A673 (cell line): ENCODE results near the gene MTHFD2L. TPM values are rescaled to one million over a fixed set of nuclear protein-coding genes. Genes with fewer than 3 reads are reported as not detected.

Source experiments
- BruUV-seq: library from RNA; stranded (reverse); fragments of 400-500 nt; replicated peaks from 2 replicates; lab custom pipeline; 2021; lab: Mats Ljungman, UMichigan
- CTCF ChIA-PET: fragments of 300-600 bp; sonication (Branson Sonifier 250); formaldehyde crosslinking; loops from one replicate; lab custom pipeline; 2022; ENCODE audit warnings: antibody characterized with exemption; lab: Charles Lee
- POLR2A ChIA-PET: fragments of 300-600 bp; sonication (Branson Sonifier 250); formaldehyde crosslinking; loops from one replicate; lab custom pipeline; 2022; ENCODE audit warnings: antibody characterized with exemption; ENCODE audit not compliant: low non-redundant PET; lab: Charles Lee
- DNase-seq: peaks from one replicate; pipeline ENCODE4 v3.0.0-alpha.2; 2015; ENCODE audit warnings: low spot score
- H3K27ac ChIP-seq: fragments of 200-600 bp; sonication (generic); 2 replicates; pipeline ENCODE4 v1.5.1; 2016; ENCODE audit warnings: mixed run types, low read depth, mild to moderate bottlenecking, mixed read lengths, antibody characterized with exemption, low read length; ENCODE audit not compliant: poor library complexity, severe bottlenecking
- H3K27me3 ChIP-seq: fragments of 200-600 bp; sonication (generic); replicated peaks from 2 replicates; pipeline ENCODE4 v1.6.1; 2017; ENCODE audit warnings: mixed run types, low read depth, mild to moderate bottlenecking, mixed read lengths, antibody characterized with exemption, low read length; ENCODE audit not compliant: insufficient read depth, poor library complexity
- H3K36me3 ChIP-seq: fragments of 200-600 bp; sonication (generic); 2 replicates; pipeline ENCODE4 v1.6.1; 2016; ENCODE audit warnings: mixed run types, mild to moderate bottlenecking, mixed read lengths, antibody characterized with exemption, low read length; ENCODE audit not compliant: insufficient read depth, poor library complexity, severe bottlenecking
- H3K4me1 ChIP-seq: fragments of 200-600 bp; sonication (generic); 2 replicates; pipeline ENCODE4 v1.6.1; 2017; ENCODE audit warnings: mixed run types, mild to moderate bottlenecking, mixed read lengths, antibody characterized with exemption, low read length; ENCODE audit not compliant: insufficient read depth, poor library complexity, severe bottlenecking
- H3K4me3 ChIP-seq: fragments of 200-600 bp; sonication (generic); 2 replicates; pipeline ENCODE4 v1.5.1; 2016; ENCODE audit warnings: low read depth, mixed run types, mild to moderate bottlenecking, mixed read lengths, low read length; ENCODE audit not compliant: poor library complexity, severe bottlenecking
- H3K9me3 ChIP-seq: fragments of 200-600 bp; sonication (generic); 2 replicates; pipeline ENCODE4 v1.6.1; 2016; ENCODE audit warnings: mixed run types, low read depth, mild to moderate bottlenecking, mixed read lengths, antibody characterized with exemption, low read length; ENCODE audit not compliant: poor library complexity, severe bottlenecking
- EZH2 ChIP-seq: fragments of 200-600 bp; sonication (generic); IDR thresholded peaks from 2 replicates; pipeline ENCODE4 v1.6.1; 2017; ENCODE audit warnings: borderline replicate concordance, low read depth, mild to moderate bottlenecking, mixed read lengths, antibody characterized with exemption, low read length; ENCODE audit not compliant: poor library complexity, severe bottlenecking
- intact Hi-C: fragments of 100-400 bp; cut with micrococcal nuclease; formaldehyde crosslinking; loops from one replicate; pipeline ENCODE4 v1.10.0; 2022; ENCODE audit not compliant: unreplicated experiment
- total RNA-seq: library from RNA; stranded (reverse); gene quantifications from 2 replicates; pipeline ENCODE4 v1.2.3, GENCODE V29; 2021
- TF ChIP-seq, protein P1 (sequence below): fragments of 300-800, 200-600 bp; sonication (generic); conservative IDR thresholded peaks from 2 replicates; pipeline ENCODE4 v1.5.1; 2017; ENCODE audit warnings: low read depth, mild to moderate bottlenecking, antibody characterized with exemption, low read length, moderate library complexity, mixed read lengths

MTHFD2L gene
- total RNA-seq, 1 experiment from 2014 or later = 11.4 TPM

DNA sequence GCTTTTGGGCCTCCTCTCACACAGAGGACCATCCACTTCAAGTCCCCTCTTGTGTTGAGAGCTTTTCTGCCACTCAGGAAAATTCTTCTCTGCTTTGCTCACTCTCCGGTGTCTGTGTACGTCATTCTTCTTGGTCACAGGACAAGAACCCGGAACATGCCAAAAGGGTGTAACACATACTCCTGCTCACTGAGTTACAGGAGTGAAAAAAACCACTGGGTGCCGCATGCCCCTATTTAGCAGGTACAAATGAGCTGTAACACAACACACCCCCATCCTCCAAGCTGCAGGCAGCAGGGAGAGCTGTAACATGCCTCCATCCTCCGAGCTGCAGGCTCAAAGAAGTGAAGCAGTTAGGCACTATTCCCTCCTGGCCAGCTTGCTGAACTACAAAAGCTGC, 45.9 kb upstream of the MTHFD2L start:
- POLR2A ChIA-PET = no interaction called here
- intact Hi-C loops = no loop called here
- DNase-seq = no peak
- Histone ChIP-seq H3K4me1 (peaks cover 11% of the 10 kb centered on the region), H3K9me3 (no peaks in the 10 kb centered on the region), H3K36me3 (no peaks in the 10 kb centered on the region), H3K27me3 (no peaks in the 10 kb centered on the region), H3K4me3 (no peak overlapping the region), H3K27ac (no peak overlapping the region)
- BruUV-seq = no TSS peak
- TF ChIP-seq EZH2 = no peak
- TF ChIP-seq, protein P1, sequence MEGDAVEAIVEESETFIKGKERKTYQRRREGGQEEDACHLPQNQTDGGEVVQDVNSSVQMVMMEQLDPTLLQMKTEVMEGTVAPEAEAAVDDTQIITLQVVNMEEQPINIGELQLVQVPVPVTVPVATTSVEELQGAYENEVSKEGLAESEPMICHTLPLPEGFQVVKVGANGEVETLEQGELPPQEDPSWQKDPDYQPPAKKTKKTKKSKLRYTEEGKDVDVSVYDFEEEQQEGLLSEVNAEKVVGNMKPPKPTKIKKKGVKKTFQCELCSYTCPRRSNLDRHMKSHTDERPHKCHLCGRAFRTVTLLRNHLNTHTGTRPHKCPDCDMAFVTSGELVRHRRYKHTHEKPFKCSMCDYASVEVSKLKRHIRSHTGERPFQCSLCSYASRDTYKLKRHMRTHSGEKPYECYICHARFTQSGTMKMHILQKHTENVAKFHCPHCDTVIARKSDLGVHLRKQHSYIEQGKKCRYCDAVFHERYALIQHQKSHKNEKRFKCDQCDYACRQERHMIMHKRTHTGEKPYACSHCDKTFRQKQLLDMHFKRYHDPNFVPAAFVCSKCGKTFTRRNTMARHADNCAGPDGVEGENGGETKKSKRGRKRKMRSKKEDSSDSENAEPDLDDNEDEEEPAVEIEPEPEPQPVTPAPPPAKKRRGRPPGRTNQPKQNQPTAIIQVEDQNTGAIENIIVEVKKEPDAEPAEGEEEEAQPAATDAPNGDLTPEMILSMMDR = no peak
- CTCF ChIA-PET = no interaction called here

DNA sequence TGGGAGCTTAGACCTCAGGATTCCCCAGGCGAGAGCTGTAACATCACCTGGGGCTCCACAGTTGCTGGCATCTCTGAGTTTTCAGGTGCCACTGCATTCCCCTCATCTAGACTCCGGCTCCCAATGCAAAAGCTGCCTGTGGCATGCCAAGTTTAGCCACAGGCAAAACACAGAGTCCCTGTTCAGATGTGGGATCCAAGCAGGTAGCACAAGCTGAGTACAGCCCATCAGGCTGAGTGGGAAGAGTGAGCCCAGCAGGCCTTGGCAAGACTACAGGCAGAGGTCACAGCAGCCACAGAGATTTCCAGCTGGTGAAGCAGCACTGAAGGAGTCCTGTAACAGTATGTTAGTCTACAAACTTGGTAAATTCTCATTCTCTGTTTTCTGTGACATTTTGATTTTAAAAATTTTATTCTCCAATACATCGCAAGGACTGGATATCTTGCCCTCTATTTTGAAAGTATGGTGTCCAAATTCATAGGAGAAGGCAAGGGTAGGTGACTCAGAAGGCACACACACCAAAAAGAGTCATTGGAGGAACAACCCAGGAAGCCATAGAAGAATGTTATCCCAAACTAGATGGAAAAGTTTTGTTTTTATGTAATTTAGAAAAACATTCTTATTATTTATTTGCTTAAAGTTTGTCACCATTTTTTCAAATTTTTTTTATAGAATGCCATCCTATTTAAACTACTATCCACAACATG, 45.4 kb upstream of the MTHFD2L start:
- Histone ChIP-seq H3K4me3 (no peak overlapping the region), H3K27ac (no peak overlapping the region), H3K36me3 (no peaks in the 10 kb centered on the region), H3K27me3 (no peaks in the 10 kb centered on the region), H3K9me3 (no peaks in the 10 kb centered on the region), H3K4me1 (peaks cover 11% of the 10 kb centered on the region)
- BruUV-seq = no TSS peak
- TF ChIP-seq, protein P1 = no peak
- no peak for TF ChIP-seq EZH2
- POLR2A ChIA-PET = no interaction called here
- CTCF ChIA-PET = no interaction called here
- no peak for DNase-seq
- intact Hi-C loops = no loop called here

DNA sequence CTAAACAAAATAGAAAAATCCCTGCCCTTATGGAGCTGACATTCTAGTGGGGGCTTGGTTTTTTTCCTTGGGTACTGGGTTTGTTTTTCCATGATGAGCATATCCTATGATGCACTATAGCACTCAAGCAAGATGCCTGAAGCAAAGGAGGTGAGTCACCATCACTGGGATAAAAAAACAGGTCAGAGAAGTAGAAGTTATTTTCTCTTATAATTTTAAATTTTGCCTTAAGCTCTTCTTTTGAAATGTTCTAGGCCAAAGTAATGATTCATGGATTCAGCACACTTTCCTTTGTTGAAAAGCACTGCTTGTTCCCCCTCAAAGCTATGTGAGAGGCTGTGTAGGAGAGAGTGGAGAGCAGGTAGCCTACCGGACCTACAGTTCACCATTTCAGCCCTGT, 43.7 kb upstream of the MTHFD2L start:
- POLR2A ChIA-PET = no interaction called here
- intact Hi-C loops = no loop called here
- no peak overlapping the region for H3K27ac ChIP-seq
- H3K9me3 ChIP-seq = no peaks in the 10 kb centered on the region
- H3K4me1 ChIP-seq = peaks cover 7% of the 10 kb centered on the region
- no TSS peak for BruUV-seq
- no peaks in the 10 kb centered on the region for H3K27me3 ChIP-seq
- TF ChIP-seq EZH2 = no peak
- TF ChIP-seq, protein P1 = no peak
- H3K4me3 ChIP-seq = no peak overlapping the region
- CTCF ChIA-PET = no interaction called here
- DNase-seq = no peak
- no peaks in the 10 kb centered on the region for H3K36me3 ChIP-seq
